ENCODE data around the gene EME1. TPM values are rescaled to one million over a fixed set of nuclear protein-coding genes. Genes with fewer than 3 reads are reported as not detected.

The EME1 gene
- total and polyA plus RNA-seq, 2 of the 4 experiments (the other 2 are of a cell fraction) = 9.1 to 9.4 TPM

- BruUV-seq (replicated peaks) = no TSS peak
- H2AK5ac ChIP-seq (ENCODE audit: low read depth, low read length) = peak overlapping the region; percentile 94
- H3K79me1 ChIP-seq (ENCODE audit: low read depth in 1 of 2, low read length in 2 of 2) = peaks cover 11 to 54% of the 10 kb centered on the region in 2 experiments; a peak in 3 of 4 replicates
- H3K18ac ChIP-seq (ENCODE audit: low read depth, low read length) = peak overlapping the region; percentile 6; the same call in 1 of the 2 replicates
- TF ChIP-seq MAFK (IDR thresholded peaks at IDR 0.05; ENCODE audit: low read depth, low read length) (no peak), ELK1 (IDR thresholded peaks at IDR 0.05; ENCODE audit: borderline replicate concordance, low read depth, low read length) (no peak), CHD1 (IDR thresholded peaks at IDR 0.05; ENCODE audit: low read depth, low read length) (no peak), CEBPB (IDR thresholded peaks at IDR 0.05; ENCODE audit: low read depth, low read length) (no peak), USF2 (IDR thresholded peaks at IDR 0.05; ENCODE audit: low read depth, low read length) (no peak), RCOR1 (IDR thresholded peaks at IDR 0.05; ENCODE audit: insufficient replicate concordance, low read length) (no peak), CTCF (conservative IDR thresholded peaks at IDR 0.05; ENCODE audit: low read depth, low read length) (no peak), POLR2A (IDR thresholded peaks at IDR 0.05; ENCODE audit: low read depth, low read length) (no peak), MXI1 (IDR thresholded peaks at IDR 0.05; ENCODE audit: borderline replicate concordance, low read depth, low read length) (no peak), BHLHE40 (IDR thresholded peaks at IDR 0.05; ENCODE audit: low read depth, low read length) (no peak)
- intact Hi-C loops (cut with micrococcal nuclease) (no loop called here), dilution Hi-C loops (cut with HindIII; ENCODE audit: low sequenced_read_pairs, unreplicated experiment) (no loop called here), in situ Hi-C loops (cut with MboI; ENCODE audit: low sequenced_read_pairs) (no loop called here)
- CTCF ChIA-PET = interaction anchor here (1.8 kb wide), 1 partner anchor 28 kb away, joined by 7 read pairs; the partner anchor contains the start of gene LRRC59
- ATAC-seq (ENCODE audit: low read depth) = no peak
- H3K4me2 ChIP-seq (ENCODE audit: low read depth, low read length) = peak overlapping the region; percentile 65
- peak overlapping the region; percentile 66 for H2BK120ac ChIP-seq (ENCODE audit: low read depth, low read length)
- peak overlapping the region; percentile 60 for H2BK5ac ChIP-seq (ENCODE audit: low read depth, low read length, poor library complexity, severe bottlenecking)
- DNase-seq = no peak
- H3K4ac ChIP-seq (ENCODE audit: low read depth, low read length) = peak overlapping the region; percentile 92
- peak overlapping the region; percentile 83 for H3K14ac ChIP-seq (replicated peaks; ENCODE audit: low read depth, low read length)
- peak overlapping the region; percentile 61 for H4K5ac ChIP-seq (ENCODE audit: low read depth, low read length)
- no peaks in the 10 kb centered on the region for H3K9me3 ChIP-seq (ENCODE audit: control insufficient read depth, insufficient read depth, low read length)
- peaks cover 3% of the 10 kb centered on the region; the same call in 1 of the 2 replicates for H3K36me3 ChIP-seq (ENCODE audit: control insufficient read depth, insufficient read depth, low read length)
- POLR2A ChIA-PET (ENCODE audit: unreplicated experiment) = interaction anchor here (1.8 kb wide), 1 partner anchor 12 kb away, joined by 7 read pairs; no protein-coding TSS in a partner anchor
- WGBS, 2 experiments (ENCODE audit: extremely low coverage in 2 of 2, insufficient read length in 1 of 2) = no CpG with 5 or more reads among the region's 8 CpGs
- no peak overlapping the region for H3K56ac ChIP-seq (ENCODE audit: extremely low read depth, insufficient read depth, low read length)
- H4K8ac ChIP-seq (ENCODE audit: low read depth in 2 of 2, low read length in 2 of 2) = peak overlapping the region; percentile 93 to 95; a peak in 3 of 4 replicates
- H2AK9ac ChIP-seq (replicated peaks; ENCODE audit: low read depth, low read length, poor library complexity) = peak overlapping the region; percentile 37
- H3K4me1 ChIP-seq (ENCODE audit: control insufficient read depth, insufficient read depth, low read length) = peaks cover 27% of the 10 kb centered on the region
- peak overlapping the region; percentile 44; the same call in 1 of the 2 replicates for H2BK20ac ChIP-seq (ENCODE audit: low read depth, low read length)
- no peaks in the 10 kb centered on the region for H3K27me3 ChIP-seq (ENCODE audit: control insufficient read depth, insufficient read depth, low read length)
- H3K23ac ChIP-seq (ENCODE audit: low read depth, low read length) = peak overlapping the region; percentile 72; the same call in 1 of the 2 replicates
- H4K20me1 ChIP-seq (ENCODE audit: insufficient read depth, low read length) = no peaks in the 10 kb centered on the region
- H3K9me1 ChIP-seq (ENCODE audit: insufficient read depth, low read length) = peaks cover 17% of the 10 kb centered on the region
- peak overlapping the region; percentile 83 for H4K91ac ChIP-seq (ENCODE audit: insufficient read depth, low read depth, low read length)
- H2AFZ ChIP-seq (replicated peaks; ENCODE audit: low read length, poor library complexity) = peak overlapping the region; percentile 92
- peak overlapping the region; percentile 78 for H3K27ac ChIP-seq (ENCODE audit: insufficient read depth, low read length)
- peak overlapping the region; percentile 24 for H2BK15ac ChIP-seq (ENCODE audit: low read depth, low read length)
- peak overlapping the region; percentile 69; the same call in 1 of the 2 replicates for H3K9ac ChIP-seq (ENCODE audit: low read depth, low read length)
- H3K4me3 ChIP-seq (ENCODE audit: insufficient read depth, low read depth, low read length) = peak overlapping the region; percentile 56; the same call in 1 of the 2 replicates
Observed at GRCh38 chr17:50424996-50425681, 52.1 kb downstream of the EME1 start.
